Urinary bladder (tissue), 4 donors: ENCODE results near the gene BIRC7. TPM values are rescaled to one million over a fixed set of nuclear protein-coding genes. Genes with fewer than 3 reads are reported as not detected.

Experiments
- DNase-seq: peaks from one replicate; pipeline ENCODE4 v3.0.0-alpha.2; 2015; ENCODE audit errors: extremely low spot score
- H3K27ac ChIP-seq: one replicate; pipeline ENCODE4 v1.5.1; 2013; ENCODE audit warnings: low read depth, mild to moderate bottlenecking, moderate library complexity
- H3K36me3 ChIP-seq: one replicate; pipeline ENCODE4 v1.6.1; 2013; ENCODE audit warnings: mild to moderate bottlenecking, moderate library complexity; ENCODE audit not compliant: insufficient read depth
- H3K4me1 ChIP-seq: one replicate; pipeline ENCODE4 v1.6.1; 2013; ENCODE audit warnings: mild to moderate bottlenecking, moderate library complexity; ENCODE audit not compliant: insufficient read depth
- H3K4me3 ChIP-seq: one replicate; pipeline ENCODE4 v1.5.1; 2013; ENCODE audit warnings: low read depth, low read length
- WGBS: extraction: QIAGEN DNeasy Blood & Tissue Kit; methylation state at CpG from one replicate; pipeline ENCODE4 v1.1.7; 2013; 5-methylcytosine and 5-hydroxymethylcytosine counted together
- polyA plus RNA-seq: library from polyadenylated mRNA; stranded (reverse); fragments of 200-250 nt; gene quantifications from one replicate; pipeline ENCODE4 v1.2.3, GENCODE V29; 2013
- small RNA-seq: library from RNA; depleted of rRNA; stranded (forward); fragments of <200 nt; gene quantifications from one replicate; pipeline ENCODE3, GENCODE V24; 2014
- total RNA-seq: library from RNA; depleted of rRNA; stranded (reverse); fragments of >200 nt; gene quantifications from one replicate; pipeline ENCODE4 v1.2.3, GENCODE V29; 2014
- donor health status: healthy with polysubstance abuse.
- donor health status: healthy.

Gene BIRC7
- total and polyA plus RNA-seq, 2 donors: 0.18 TPM; not detected in 1

DNA sequence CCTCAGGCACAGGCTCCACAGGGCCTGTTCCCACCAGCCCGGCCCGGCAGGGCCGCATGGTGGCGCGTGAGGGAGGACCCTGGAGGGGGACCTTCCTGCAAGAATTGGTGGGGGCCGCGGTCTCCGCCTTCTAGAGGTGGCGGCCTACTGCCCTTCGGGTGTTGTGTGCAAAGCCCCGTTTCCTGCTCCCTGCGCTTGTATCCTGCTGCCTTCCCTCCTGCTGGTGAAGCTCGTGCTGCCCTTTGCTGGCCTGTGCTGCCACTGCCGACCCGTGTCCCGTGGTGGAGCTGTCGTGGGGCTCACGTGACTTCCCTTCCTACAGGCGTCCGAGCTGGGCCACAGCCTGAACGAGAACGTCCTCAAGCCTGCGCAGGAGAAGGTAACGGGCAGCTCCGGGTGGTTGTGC is 48.8 kb downstream of the BIRC7 start:
- Histone ChIP-seq H3K27ac (no peak overlapping the region), H3K4me1 (no peaks in the 10 kb centered on the region), H3K36me3 (peaks cover 6% of the 10 kb centered on the region), H3K4me3 (no peak overlapping the region)
- no peak for DNase-seq
- 83% methylated on average over 25 of the region's 25 CpGs for WGBS

DNA sequence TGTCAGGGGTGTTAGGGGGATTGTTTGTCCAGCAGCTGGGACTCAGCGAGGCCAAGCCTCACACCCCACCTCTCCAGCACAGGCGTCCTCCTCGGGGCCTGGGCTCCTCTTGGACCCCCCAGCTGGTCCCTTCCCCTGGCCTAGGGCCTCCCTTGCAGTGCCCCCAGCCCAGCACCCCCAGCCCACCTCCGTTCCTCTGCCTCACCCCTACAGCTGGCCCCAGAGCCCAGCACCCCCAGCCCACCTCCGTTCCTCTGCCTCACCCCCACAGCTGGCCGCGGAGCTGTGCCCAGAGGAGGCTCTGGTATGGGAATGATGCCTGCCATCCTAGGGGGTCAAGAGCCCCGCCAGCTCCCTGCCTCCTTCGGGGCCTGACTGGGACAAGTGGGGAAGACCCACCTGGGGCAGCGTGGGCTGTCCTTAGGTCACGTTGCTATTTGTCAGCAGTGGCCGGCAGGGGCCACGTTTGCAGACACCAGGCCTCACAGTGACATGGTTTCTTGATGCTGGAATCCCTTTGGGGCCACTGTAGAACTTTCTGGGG is 49.3 kb downstream of the BIRC7 start:
- WGBS: 91% methylated on average over 13 of the region's 13 CpGs
- H3K27ac ChIP-seq: no peak overlapping the region
- H3K4me3 ChIP-seq: no peak overlapping the region
- H3K36me3 ChIP-seq: peaks cover 6% of the 10 kb centered on the region
- DNase-seq: no peak
- no peaks in the 10 kb centered on the region for H3K4me1 ChIP-seq

DNA sequence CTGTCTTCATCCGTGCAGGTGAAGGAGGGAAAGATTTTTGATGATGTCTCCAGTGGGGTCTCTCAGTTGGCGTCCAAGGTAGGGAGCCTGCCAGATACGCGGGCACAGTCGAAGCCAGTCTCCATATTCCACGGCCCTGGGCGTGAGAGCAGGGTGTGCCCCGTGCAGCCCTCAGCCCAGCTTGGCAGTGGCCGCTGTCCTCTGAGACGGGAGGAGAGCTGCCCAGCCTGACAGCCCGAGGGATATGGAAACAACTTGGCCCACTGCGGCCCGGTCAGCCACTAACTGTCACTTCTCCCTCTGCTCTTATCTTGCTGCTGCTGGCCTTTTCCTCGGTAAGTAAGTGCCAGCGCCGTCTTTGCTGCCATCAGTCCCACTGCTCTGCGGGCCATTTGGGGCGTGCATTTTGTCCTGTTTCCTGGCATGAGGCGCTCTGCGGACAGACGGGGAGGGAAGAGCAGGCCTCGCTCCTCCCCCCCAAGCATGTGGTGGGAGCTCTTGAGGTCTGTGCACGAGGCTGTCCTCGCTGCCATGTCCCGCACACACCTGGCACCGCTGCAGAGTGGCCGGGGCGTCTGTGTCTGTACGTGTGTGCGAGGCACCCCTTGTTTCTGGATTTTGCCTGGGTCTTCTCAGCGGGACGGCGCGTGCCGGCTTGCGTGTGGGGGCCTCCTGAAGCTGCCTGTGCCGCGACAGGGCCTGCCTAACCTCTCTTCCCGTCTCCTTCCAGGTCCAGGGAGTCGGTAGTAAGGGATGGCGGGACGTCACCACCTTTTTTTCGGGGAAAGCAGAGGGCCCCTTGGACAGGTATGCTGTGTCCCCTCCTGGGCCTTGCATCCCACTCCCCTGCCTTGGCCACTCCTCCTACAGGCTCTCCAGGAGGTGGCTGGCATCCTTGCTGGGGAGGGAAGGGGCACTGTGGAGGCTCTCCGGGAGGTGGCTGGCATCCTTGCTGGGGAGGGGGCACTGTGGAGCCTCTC is 50.2 kb downstream of the BIRC7 start:
- no peaks in the 10 kb centered on the region for H3K4me1 ChIP-seq
- no peak for DNase-seq
- H3K36me3 ChIP-seq: peaks cover 6% of the 10 kb centered on the region
- no peak overlapping the region for H3K4me3 ChIP-seq
- H3K27ac ChIP-seq: no peak overlapping the region
- WGBS: 93% methylated on average over 44 of the region's 44 CpGs

DNA sequence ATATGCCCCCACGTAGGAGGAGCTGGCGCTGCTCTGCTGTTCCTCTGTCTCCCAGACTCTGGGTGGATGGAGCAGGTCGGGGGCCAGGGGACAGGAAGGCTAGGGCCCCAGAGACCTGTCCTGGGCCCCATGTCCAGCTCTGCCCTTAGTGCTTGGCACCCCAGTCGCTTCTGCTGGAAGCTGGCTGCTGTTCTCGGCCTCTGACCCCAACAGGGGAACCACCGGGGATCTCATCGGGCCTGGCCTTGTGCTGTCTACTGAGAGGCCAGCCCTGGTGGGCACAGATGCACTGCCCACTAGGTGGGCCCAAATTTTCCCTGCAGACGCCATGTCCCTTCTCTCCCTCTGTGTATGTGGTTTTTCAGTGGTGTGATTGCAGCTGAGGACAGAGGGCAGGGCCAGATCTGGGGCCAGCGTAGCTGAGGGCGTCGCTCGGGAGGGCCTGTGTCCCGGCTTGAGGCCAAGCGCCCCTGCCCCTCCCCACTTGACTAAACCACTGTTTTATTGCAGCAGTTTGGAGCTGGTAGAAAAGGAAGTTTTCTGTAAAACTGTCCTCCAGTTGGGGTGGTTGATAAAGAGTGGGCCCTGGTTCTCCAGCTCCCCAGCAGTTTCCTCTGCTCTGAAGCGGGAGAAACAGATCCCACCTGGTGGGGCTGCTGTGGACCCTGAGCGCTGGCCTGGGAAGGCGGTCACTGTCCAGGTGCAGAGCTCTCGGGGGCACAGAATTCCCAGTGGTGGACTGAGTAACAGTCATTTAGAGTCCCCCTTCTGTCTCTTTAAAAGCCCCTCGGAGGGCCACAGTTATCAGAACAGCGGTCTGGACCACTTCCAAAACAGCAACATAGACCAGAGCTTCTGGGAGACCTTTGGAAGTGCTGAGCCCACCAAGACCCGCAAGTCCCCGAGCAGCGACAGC is 51.3 kb downstream of the BIRC7 start:
- H3K4me3 ChIP-seq: no peak overlapping the region
- WGBS: 68% methylated on average over 23 of the region's 23 CpGs
- DNase-seq: no peak
- no peak overlapping the region for H3K27ac ChIP-seq
- H3K36me3 ChIP-seq: peaks cover 6% of the 10 kb centered on the region
- H3K4me1 ChIP-seq: no peaks in the 10 kb centered on the region

DNA sequence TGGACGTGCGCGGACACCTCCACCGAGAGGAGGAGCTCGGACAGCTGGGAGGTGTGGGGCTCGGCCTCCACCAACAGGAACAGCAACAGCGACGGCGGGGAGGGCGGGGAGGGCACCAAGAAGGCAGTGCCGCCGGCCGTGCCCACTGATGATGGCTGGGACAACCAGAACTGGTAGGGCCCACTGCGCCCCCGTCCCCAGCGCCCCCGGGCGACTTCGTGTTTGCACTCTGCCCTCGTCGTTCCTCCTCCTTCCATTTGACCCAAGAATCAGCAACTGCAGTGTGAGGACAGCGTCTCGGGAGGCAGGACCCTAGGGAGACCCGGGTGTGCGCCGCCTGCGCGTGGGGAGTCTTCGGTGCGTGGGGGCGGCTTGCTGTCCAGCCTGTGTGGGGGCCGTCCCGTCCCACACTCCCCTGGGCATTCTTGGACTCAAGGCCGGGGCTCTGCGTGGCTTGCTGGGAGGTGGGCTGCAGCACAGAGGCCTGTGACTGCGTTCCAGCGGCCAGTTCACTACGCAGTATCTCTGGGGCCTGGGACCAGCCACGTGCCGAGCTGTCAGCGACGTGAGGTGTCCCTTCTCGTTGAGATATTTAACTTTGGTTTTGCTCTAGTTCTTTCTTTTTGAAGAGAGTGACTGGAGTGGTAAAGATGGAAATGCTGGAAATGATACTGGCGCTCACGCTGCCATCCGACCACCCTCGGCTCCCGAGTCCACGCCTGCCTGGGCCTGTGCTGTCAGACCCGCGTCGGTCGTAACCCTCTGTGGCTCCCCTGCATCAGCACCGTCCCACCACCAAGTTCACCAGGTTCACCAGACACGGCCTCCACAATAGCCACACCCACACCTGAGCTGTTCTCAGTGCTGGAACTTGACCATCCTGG is 52.2 kb downstream of the BIRC7 start:
- peaks cover 5% of the 10 kb centered on the region for H3K36me3 ChIP-seq
- no peak for DNase-seq
- 88% methylated on average over 55 of the region's 55 CpGs for WGBS

DNA sequence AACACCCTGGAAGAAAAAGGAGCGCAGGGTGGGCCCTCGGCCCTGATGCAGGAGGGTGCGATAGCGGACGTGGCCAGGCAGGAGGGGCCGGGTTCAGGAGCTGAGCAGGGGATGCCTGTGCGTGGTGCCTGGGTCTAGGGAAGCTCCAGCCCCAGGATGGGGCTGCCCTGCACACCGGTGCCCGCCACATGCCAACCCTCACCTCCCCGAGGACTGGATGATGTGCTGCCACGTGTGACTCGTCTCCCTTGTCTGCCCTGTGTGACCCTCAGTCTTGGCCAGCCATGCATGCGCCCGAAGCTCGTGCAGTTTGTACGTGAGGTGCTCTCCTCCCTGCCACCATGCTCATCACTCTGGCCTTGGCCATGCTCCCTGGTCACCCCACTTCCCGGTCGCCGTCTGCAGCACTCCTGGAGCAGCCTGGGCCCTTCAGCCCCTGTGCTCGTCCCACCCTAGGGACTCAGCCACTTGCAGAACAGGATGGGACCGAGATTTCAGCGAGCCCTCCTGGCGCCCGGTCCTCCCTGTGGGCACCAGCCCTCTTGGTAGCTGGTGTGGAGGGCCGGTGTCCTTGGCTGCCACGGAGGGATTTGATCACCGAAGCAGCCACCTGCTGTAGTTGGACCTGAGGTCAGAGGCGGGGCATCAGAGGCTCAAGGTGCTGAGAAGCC is 53.0 kb downstream of the BIRC7 start:
- 87% methylated on average over 28 of the region's 28 CpGs for WGBS
- Histone ChIP-seq H3K4me1 (no peaks in the 10 kb centered on the region), H3K27ac (no peak overlapping the region), H3K4me3 (no peak overlapping the region), H3K36me3 (peaks cover 3% of the 10 kb centered on the region)
- no peak for DNase-seq

More for the DNA sequence above, 52.2 kb downstream of the BIRC7 start:
- H3K27ac ChIP-seq: no peak overlapping the region
- H3K4me3 ChIP-seq: no peak overlapping the region
- no peaks in the 10 kb centered on the region for H3K4me1 ChIP-seq

DNA sequence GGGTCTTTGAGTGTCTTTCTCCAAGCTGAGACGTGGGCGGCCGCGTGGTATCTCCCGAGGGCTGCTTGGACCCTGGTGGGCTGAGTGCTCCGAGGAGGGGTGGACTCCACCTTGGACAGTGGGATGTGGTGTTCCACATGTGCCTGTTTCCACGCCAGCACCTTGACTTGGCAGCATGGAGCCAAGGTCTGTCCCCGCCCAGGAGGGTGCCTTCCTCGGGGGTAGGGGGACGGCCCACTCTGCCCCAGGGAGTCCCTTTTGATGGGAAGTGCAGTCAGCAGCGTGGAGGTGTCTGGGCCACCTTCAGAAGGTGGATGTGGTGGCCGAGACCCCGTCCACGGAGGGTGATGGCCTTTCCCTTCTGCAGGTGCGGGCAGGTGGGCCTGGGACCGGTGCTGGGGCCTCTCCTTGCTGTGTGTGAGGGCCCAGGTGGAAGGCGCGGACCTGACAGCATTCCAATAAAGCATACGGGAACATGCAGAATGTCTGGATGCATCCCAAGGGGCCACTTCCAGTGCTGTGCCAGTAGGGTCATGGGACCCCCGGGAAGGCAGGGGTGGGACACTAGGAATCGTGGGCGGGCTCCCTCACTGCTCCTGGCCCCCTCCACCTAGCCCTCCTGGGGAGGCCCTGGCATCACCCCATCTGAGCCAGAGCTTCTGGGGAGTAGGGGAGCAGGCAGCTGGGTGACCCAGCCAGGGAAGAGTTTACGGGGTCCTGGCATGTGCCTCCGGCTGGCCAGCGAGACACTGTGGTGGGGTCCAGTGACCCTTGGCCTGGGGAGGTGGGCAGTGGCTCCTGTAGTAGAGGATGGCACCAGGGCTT is 53.8 kb downstream of the BIRC7 start:
- no peak for DNase-seq
- Histone ChIP-seq H3K36me3 (peaks cover 3% of the 10 kb centered on the region), H3K4me1 (no peaks in the 10 kb centered on the region), H3K27ac (no peak overlapping the region), H3K4me3 (no peak overlapping the region)
- WGBS: 85% methylated on average over 25 of the region's 25 CpGs

Small RNA genes within 50 kb of the gene (small RNA-seq; reads per million reads assigned to genes)
- not detected for gene MIR3196
- gene MIR4326: 4.4 reads per million, percentile 91 among the genes with 10 or more reads in this experiment

Other genes with a start within 250 kb of the BIRC7 start
- 0.26 TPM for gene BHLHE23, start 228.9 kb upstream of the BIRC7 start, total RNA-seq
- gene BHLHE23, start 228.9 kb upstream of the BIRC7 start, polyA plus RNA-seq: not detected
- 16.7 TPM for gene YTHDF1, start 19.8 kb upstream of the BIRC7 start, total RNA-seq
- gene YTHDF1, start 19.8 kb upstream of the BIRC7 start, polyA plus RNA-seq: 24.0 TPM
- gene NKAIN4, start 18.6 kb downstream of the BIRC7 start, total RNA-seq: 4.0 TPM
- 0.23 TPM for gene NKAIN4, start 18.6 kb downstream of the BIRC7 start, polyA plus RNA-seq
- 53.1 TPM for gene ARFGAP1, start 36.9 kb downstream of the BIRC7 start, total RNA-seq
- 56.3 TPM for gene ARFGAP1, start 36.9 kb downstream of the BIRC7 start, polyA plus RNA-seq
- gene COL20A1, start 57.3 kb downstream of the BIRC7 start, total RNA-seq: 1.2 TPM
- gene COL20A1, start 57.3 kb downstream of the BIRC7 start, polyA plus RNA-seq: not detected
- gene CHRNA4, start 125.4 kb downstream of the BIRC7 start, total RNA-seq: 0.79 TPM
- gene CHRNA4, start 125.4 kb downstream of the BIRC7 start, polyA plus RNA-seq: not detected
- 2.1 TPM for gene KCNQ2, start 236.8 kb downstream of the BIRC7 start, total RNA-seq
- gene KCNQ2, start 236.8 kb downstream of the BIRC7 start, polyA plus RNA-seq: 0.14 TPM